Stomach (tissue), 4 donors: Measurements from ENCODE around the gene FADS2.

ENCODE experiments used
- CTCF ChIP-seq, 7 experiments: fragments of 450-650 bp in 4 of 7; fragments of 200-600 bp in 3 of 7; sonication (generic) in 3 of 7; IDR thresholded peaks; one replicate each; pipeline ENCODE4 v1.5.1; 2016 to 2019; ENCODE audit warnings: antibody characterized with exemption in 7 of 7, control low read depth in 2 of 7, mild to moderate bottlenecking in 1 of 7
- EP300 ChIP-seq: sonication (generic); formaldehyde crosslinking; IDR thresholded peaks from one replicate; pipeline ENCODE4 v1.6.1; 2017; ENCODE audit warnings: antibody characterized with exemption
- POLR2A ChIP-seq, 4 donors: fragments of 450-650 bp; IDR thresholded peaks; one replicate each; pipeline ENCODE4 v1.6.1; 2016; ENCODE audit warnings: antibody characterized with exemption in 4 of 4, control low read depth in 2 of 4, mild to moderate bottlenecking in 1 of 4, moderate library complexity in 1 of 4

- no peak for TF ChIP-seq EP300
- TF ChIP-seq CTCF (IDR thresholded peaks at IDR 0.05) = no peak
- TF ChIP-seq POLR2A (IDR thresholded peaks at IDR 0.05) = no peak
These were observed 14.4 kb downstream of the FADS2 start for GRCh38 chr11:61842528-61842820.
